Caco-2 (cell line): ENCODE results near the gene CDH1. TPM values are rescaled to one million over a fixed set of nuclear protein-coding genes. Genes with fewer than 3 reads are reported as not detected.

Experiments used
- BruUV-seq: library from RNA; stranded (reverse); fragments of 400-500 nt; replicated peaks from 2 replicates; lab custom pipeline; 2021; lab: Mats Ljungman, UMichigan
- CTCF ChIA-PET: fragments of 300-600 bp; sonication (Branson Sonifier 250); formaldehyde crosslinking; loops from one replicate; lab custom pipeline; 2022; ENCODE audit warnings: antibody characterized with exemption; lab: Charles Lee
- POLR2A ChIA-PET: fragments of 300-600 bp; sonication (Branson Sonifier 250); formaldehyde crosslinking; loops from one replicate; lab custom pipeline; 2022; ENCODE audit warnings: antibody characterized with exemption; lab: Charles Lee
- DNase-seq, 2 experiments: peaks; one replicate each; pipeline versions ENCODE4 v3.0.0 to v3.0.0-alpha.2; 2020 to 2022
- H3K27me3 ChIP-seq: replicated peaks from 2 replicates; pipeline ENCODE4 v1.6.0; 2011; ENCODE audit warnings: low read length; ENCODE audit not compliant: control insufficient read depth, insufficient read depth
- H3K36me3 ChIP-seq: 2 replicates; pipeline ENCODE4 v1.5.1; 2011; ENCODE audit warnings: low read length; ENCODE audit not compliant: control insufficient read depth, insufficient read depth
- H3K4me1 ChIP-seq: fragments of 250-450 bp; sonication (Bioruptor Pico); 2 replicates; pipeline ENCODE4 v1.5.1; 2020; ENCODE audit warnings: mild to moderate bottlenecking
- H3K4me3 ChIP-seq: 2 replicates; pipeline ENCODE4 v1.5.1; 2011; ENCODE audit warnings: low read depth, mild to moderate bottlenecking, control low read depth, low read length
- H3K9me3 ChIP-seq: fragments of 250-450 bp; sonication (Bioruptor Pico); 2 replicates; pipeline ENCODE4 v1.5.1; 2020; ENCODE audit warnings: mild to moderate bottlenecking, moderate library complexity
- H3K27ac Mint-ChIP-seq: one replicate; pipeline ENCODE4 v1.8.0; 2022; ENCODE audit warnings: mixed read lengths; ENCODE audit not compliant: unreplicated experiment
- H3K27me3 Mint-ChIP-seq: one replicate; pipeline ENCODE4 v1.8.0; 2022; ENCODE audit warnings: mixed read lengths; ENCODE audit not compliant: insufficient read depth, unreplicated experiment
- H3K36me3 Mint-ChIP-seq: one replicate; pipeline ENCODE4 v1.8.0; 2022; ENCODE audit warnings: mild to moderate bottlenecking, mixed read lengths; ENCODE audit not compliant: insufficient read depth, unreplicated experiment
- H3K4me1 Mint-ChIP-seq: one replicate; pipeline ENCODE4 v1.8.0; 2022; ENCODE audit warnings: low read depth, mixed read lengths; ENCODE audit not compliant: unreplicated experiment
- H3K4me3 Mint-ChIP-seq: one replicate; pipeline ENCODE4 v1.8.0; 2022; ENCODE audit warnings: mild to moderate bottlenecking, moderate library complexity, mixed read lengths; ENCODE audit not compliant: unreplicated experiment
- H3K9me3 Mint-ChIP-seq: one replicate; pipeline ENCODE4 v1.8.0; 2022; ENCODE audit warnings: mixed read lengths; ENCODE audit not compliant: unreplicated experiment
- intact Hi-C: fragments of 100-400 bp; cut with micrococcal nuclease; formaldehyde crosslinking; loops from one replicate; pipeline ENCODE4 v1.10.0; 2022; ENCODE audit not compliant: unreplicated experiment
- total RNA-seq: library from RNA; stranded (reverse); gene quantifications from 2 replicates; pipeline ENCODE4 v1.2.3, GENCODE V29; 2022
- TF ChIP-seq, protein P1 (sequence below), 2 experiments: fragments of 200-600 bp in 1 of 2; IDR thresholded peaks; 1 replicate in 1 of 2; 2 replicates in 1 of 2; pipeline versions ENCODE4 v1.5.1 to v1.8.0; 2011 to 2022; ENCODE audit warnings: antibody characterized with exemption in 1 of 2, control low read depth in 1 of 2, inconsistent platforms in 1 of 2, low read depth in 1 of 2, low read length in 1 of 2, mild to moderate bottlenecking in 1 of 2, moderate library complexity in 1 of 2; ENCODE audit not compliant: insufficient read depth in 1 of 2, severe bottlenecking in 1 of 2, unreplicated experiment in 1 of 2

Gene CDH1
- total RNA-seq, 1 experiment from 2014 or later: 783 TPM

DNA sequence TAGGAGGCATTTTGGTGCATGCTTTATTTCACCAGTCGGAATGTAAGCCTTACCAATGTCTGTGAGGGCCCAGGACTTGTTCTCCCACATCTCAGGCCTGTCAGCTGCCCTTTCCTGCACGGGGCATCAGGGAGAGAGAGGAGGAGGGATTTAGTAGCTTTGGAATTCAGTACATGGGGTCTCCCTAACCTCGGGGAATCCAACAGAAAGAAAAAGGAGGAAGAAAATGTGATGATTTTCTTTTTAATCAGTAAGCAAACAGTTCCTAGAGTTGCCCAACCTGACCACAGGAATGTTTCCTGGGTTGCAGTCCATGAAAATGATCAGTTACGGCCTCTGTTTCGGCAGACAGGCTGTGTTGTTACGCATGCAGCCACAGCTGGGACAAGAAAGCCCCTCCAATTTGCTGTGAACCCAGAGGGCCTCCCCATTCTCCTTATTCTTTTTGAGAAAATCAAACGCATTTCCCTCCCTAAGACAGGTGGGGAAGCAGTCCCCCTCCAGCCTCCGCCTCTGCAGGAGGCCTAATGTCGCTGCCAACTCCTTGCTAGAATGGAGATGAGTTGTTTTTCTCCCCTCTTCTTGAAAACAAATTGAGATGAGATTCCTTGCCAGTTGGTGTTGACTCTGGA, 53.2 kb downstream of the CDH1 start:
- DNase-seq: peak; percentile 77 to 82
- H3K36me3 Mint-ChIP-seq: peaks cover 97% of the 10 kb centered on the region
- H3K4me1 ChIP-seq: peaks cover 61% of the 10 kb centered on the region
- peaks cover 41% of the 10 kb centered on the region for H3K4me1 Mint-ChIP-seq
- no peaks in the 10 kb centered on the region for H3K27me3 ChIP-seq
- intact Hi-C loops: loop anchor here (1.0 to 5.0 kb wide), 2 partner anchors 8 to 343 kb away; partner anchors contain the start of gene SMPD3
- H3K9me3 Mint-ChIP-seq: no peaks in the 10 kb centered on the region
- no peak overlapping the region for H3K4me3 ChIP-seq
- peak overlapping the region; percentile 9 for H3K4me3 Mint-ChIP-seq
- no peaks in the 10 kb centered on the region for H3K9me3 ChIP-seq
- ChIA-PET POLR2A (interaction anchor here (0.5 to 0.6 kb wide), 2 partner anchors 53 to 76 kb away, joined by 4 to 7 read pairs; partner anchors contain the start of gene CDH1), CTCF (interaction anchor here (0.9 to 1.0 kb wide), 2 partner anchors 10 to 261 kb away, joined by 3 to 5 read pairs; no protein-coding TSS in a partner anchor)
- TF ChIP-seq, protein P1, sequence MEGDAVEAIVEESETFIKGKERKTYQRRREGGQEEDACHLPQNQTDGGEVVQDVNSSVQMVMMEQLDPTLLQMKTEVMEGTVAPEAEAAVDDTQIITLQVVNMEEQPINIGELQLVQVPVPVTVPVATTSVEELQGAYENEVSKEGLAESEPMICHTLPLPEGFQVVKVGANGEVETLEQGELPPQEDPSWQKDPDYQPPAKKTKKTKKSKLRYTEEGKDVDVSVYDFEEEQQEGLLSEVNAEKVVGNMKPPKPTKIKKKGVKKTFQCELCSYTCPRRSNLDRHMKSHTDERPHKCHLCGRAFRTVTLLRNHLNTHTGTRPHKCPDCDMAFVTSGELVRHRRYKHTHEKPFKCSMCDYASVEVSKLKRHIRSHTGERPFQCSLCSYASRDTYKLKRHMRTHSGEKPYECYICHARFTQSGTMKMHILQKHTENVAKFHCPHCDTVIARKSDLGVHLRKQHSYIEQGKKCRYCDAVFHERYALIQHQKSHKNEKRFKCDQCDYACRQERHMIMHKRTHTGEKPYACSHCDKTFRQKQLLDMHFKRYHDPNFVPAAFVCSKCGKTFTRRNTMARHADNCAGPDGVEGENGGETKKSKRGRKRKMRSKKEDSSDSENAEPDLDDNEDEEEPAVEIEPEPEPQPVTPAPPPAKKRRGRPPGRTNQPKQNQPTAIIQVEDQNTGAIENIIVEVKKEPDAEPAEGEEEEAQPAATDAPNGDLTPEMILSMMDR (IDR thresholded peaks at IDR 0.05; ENCODE audit: insufficient read depth in 1 of 2, low read depth in 1 of 2, low read length in 1 of 2, severe bottlenecking in 1 of 2, unreplicated experiment in 1 of 2): no peak
- peak overlapping the region; percentile 76 for H3K27ac Mint-ChIP-seq
- BruUV-seq: no TSS peak
- 0 out of 2 replicates have a peak, but pooled peaks cover 4% of the 10 kb centered on the region for H3K36me3 ChIP-seq
- H3K27me3 Mint-ChIP-seq: no peaks in the 10 kb centered on the region

DNA sequence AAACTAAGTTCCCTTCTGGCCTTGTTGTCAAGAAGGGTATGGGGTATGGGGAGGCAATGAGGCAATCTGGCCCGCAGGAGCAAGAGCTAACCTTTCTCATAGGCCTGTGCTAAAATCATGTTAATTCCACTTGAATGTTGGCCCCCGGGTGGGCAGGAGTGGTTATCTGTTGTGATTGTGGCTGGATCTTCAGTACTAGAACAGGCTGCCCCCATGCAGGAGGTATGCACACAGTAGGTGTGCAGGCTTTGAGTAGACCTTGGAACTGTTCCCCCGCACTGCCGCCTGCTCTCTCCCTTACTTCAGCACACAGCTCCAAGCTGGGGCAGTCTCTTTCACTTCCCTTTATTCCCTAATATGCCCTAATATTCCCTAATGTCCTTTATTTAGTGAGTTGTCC, 53.9 kb downstream of the CDH1 start:
- Mint-ChIP-seq H3K4me3 (no peak overlapping the region), H3K9me3 (no peaks in the 10 kb centered on the region), H3K27me3 (no peaks in the 10 kb centered on the region), H3K4me1 (peaks cover 41% of the 10 kb centered on the region), H3K27ac (peak overlapping the region; percentile 76), H3K36me3 (peaks cover 97% of the 10 kb centered on the region)
- Histone ChIP-seq H3K27me3 (no peaks in the 10 kb centered on the region), H3K9me3 (no peaks in the 10 kb centered on the region), H3K4me1 (peaks cover 61% of the 10 kb centered on the region), H3K4me3 (no peak overlapping the region), H3K36me3 (0 out of 2 replicates have a peak, but pooled peaks cover 4% of the 10 kb centered on the region)
- intact Hi-C loops: loop anchor here (1.0 to 5.0 kb wide), 2 partner anchors 7 to 344 kb away; partner anchors contain the start of gene SMPD3
- CTCF ChIA-PET: no interaction called here
- POLR2A ChIA-PET: interaction anchor here (0.6 kb wide), 1 partner anchor 54 kb away, joined by 7 read pairs; the partner anchor contains the start of gene CDH1
- no peak for DNase-seq
- TF ChIP-seq, protein P1 (IDR thresholded peaks at IDR 0.05; ENCODE audit: insufficient read depth in 1 of 2, low read depth in 1 of 2, low read length in 1 of 2, severe bottlenecking in 1 of 2, unreplicated experiment in 1 of 2): no peak
- no TSS peak for BruUV-seq

DNA sequence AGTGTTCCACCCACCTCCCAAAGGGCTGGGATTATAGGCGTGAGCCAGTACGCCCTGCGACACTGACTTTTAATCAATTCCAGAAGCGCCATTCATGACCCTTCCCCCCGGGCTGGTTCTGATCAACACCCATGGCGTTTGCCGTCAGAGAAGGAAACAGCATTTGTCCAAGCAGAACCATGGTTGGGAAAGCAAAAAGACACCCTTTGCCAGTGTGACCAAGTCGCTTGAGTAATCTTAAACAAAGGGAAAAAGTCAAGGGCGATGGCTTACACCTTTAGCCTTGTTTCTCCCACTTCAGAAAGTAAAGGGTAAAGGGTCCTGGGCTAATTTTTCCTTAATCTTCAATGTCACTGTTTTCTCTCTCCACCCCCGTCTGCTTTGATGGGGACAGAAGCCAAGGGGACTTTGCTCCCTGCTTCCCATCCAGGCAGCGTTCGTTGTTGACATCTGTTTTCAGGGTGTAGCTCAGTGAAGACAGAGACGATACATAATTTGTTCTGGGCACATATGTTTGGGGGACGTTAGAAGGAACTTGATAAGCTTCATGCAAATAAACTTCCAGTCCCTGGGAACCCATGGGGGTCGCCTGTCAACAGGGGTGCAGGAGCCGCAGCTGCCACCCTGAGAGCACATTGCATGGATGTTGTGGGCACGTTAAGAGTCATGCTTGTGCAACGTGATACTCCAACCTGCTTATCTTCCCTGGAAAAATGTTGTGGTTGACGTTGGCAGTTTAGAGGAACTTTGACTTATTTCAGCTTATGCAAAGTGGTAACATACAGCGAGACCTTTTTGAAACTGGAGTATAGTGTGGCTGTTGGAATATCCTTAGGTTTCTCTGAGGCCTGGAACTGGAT, 55.6 kb downstream of the CDH1 start:
- ChIA-PET CTCF (interaction anchor here (0.7 kb wide), 1 partner anchor 257 kb away, joined by 4 read pairs; no protein-coding TSS in a partner anchor), POLR2A (interaction anchor here (1.3 kb wide), 1 partner anchor 56 kb away, joined by 4 read pairs; the partner anchor contains the start of gene CDH1)
- 0 out of 2 replicates have a peak, but pooled peaks cover 4% of the 10 kb centered on the region for H3K36me3 ChIP-seq
- peaks cover 67% of the 10 kb centered on the region for H3K4me1 ChIP-seq
- H3K4me3 ChIP-seq: no peak overlapping the region
- no peaks in the 10 kb centered on the region for H3K27me3 ChIP-seq
- TF ChIP-seq, protein P1 (IDR thresholded peaks at IDR 0.05; ENCODE audit: insufficient read depth in 1 of 2, low read depth in 1 of 2, low read length in 1 of 2, severe bottlenecking in 1 of 2, unreplicated experiment in 1 of 2): no peak
- Mint-ChIP-seq H3K27ac (peak overlapping the region; percentile 76), H3K4me1 (peaks cover 41% of the 10 kb centered on the region), H3K27me3 (no peaks in the 10 kb centered on the region), H3K4me3 (peak overlapping the region; percentile 54), H3K9me3 (no peaks in the 10 kb centered on the region), H3K36me3 (peaks cover 94% of the 10 kb centered on the region)
- peak; percentile 66 to 74 for DNase-seq
- H3K9me3 ChIP-seq: no peaks in the 10 kb centered on the region
- intact Hi-C loops: loop anchor here (5.0 kb wide), 1 partner anchor 345 kb away; the partner anchor contains the start of gene SMPD3
- no TSS peak for BruUV-seq
